22Rv1 (cell line): Measurements from ENCODE around the gene MAD1L1.

Source experiments
- H3K27ac ChIP-seq: fragments of 450-650 bp; 2 replicates; pipeline ENCODE4 v1.5.1; 2017
- ZFX ChIP-seq: fragments of 450-650 bp; IDR thresholded peaks from 2 replicates; pipeline ENCODE4 v1.6.1; 2017; ENCODE audit warnings: antibody characterized with exemption, borderline replicate concordance
- TF ChIP-seq, protein P1 (sequence below): fragments of 450-650 bp; IDR thresholded peaks from 2 replicates; pipeline ENCODE4 v1.5.1; 2017; ENCODE audit warnings: mild to moderate bottlenecking

Gene MAD1L1

DNA sequence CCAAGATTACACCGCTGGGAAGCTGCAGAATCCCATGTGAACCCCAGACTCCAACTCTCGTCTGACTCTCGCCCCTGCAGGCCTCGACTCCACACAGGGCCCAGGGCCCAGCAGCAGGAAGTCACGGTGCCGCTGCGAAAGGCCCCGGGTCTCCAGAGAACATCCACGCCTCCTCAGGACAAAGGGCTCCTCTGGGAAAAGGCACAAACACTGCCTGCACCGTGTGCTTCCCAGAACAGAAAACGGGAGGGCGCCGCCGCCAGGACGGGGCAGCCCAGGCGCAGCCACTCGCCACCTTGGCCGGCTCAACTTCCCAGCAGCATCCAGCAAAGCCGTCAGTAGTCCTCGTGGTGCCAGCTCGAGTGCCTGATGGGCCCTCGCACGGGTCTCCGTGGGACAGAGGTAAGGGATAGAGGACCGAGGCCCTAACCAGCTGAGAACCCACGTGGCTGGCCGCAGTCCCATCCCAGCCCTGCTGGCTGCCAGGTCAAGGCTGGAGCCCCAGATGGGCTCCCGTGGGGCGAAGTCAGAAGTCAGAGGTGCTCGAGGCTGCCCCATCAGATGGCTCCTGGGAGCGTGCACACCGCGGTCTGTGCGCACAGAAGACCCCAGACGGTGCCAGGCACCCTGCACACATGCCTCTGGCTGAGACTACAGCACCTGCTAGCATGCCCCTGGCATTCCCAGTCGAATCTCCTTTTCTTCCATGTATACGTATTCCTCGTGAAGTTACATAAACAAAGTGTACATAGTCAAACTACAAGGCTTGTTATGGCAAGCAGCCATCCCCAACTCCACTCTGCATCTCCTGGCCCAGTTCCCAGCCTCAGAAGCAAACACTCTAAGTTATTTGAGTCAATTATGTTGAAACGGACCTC is 60.2 kb downstream of the MAD1L1 start:
- peak overlapping the region; percentile 46 for H3K27ac ChIP-seq
- TF ChIP-seq, protein P1, sequence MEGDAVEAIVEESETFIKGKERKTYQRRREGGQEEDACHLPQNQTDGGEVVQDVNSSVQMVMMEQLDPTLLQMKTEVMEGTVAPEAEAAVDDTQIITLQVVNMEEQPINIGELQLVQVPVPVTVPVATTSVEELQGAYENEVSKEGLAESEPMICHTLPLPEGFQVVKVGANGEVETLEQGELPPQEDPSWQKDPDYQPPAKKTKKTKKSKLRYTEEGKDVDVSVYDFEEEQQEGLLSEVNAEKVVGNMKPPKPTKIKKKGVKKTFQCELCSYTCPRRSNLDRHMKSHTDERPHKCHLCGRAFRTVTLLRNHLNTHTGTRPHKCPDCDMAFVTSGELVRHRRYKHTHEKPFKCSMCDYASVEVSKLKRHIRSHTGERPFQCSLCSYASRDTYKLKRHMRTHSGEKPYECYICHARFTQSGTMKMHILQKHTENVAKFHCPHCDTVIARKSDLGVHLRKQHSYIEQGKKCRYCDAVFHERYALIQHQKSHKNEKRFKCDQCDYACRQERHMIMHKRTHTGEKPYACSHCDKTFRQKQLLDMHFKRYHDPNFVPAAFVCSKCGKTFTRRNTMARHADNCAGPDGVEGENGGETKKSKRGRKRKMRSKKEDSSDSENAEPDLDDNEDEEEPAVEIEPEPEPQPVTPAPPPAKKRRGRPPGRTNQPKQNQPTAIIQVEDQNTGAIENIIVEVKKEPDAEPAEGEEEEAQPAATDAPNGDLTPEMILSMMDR: no peak
- TF ChIP-seq ZFX: no peak

DNA sequence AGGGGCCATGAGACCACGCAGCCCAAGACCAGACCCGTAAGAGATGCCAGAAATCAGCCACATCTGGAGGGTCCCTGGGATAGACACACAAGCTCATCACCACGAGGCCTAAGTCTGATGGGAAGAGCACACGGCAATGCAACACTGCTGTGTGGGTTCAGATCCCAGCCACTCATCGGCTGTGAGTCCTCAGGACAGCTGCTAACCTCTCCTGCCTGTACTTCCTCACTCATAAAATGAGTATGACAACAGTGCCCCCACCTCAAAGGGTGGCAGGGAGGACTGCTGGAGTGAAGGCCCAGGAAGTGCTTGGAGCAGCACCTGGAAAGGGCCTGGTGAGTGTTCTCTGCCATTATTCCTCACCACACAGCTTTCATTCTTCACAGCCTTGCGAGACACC is 60.9 kb downstream of the MAD1L1 start:
- no peak overlapping the region for H3K27ac ChIP-seq
- TF ChIP-seq, protein P1: no peak
- TF ChIP-seq ZFX: no peak

DNA sequence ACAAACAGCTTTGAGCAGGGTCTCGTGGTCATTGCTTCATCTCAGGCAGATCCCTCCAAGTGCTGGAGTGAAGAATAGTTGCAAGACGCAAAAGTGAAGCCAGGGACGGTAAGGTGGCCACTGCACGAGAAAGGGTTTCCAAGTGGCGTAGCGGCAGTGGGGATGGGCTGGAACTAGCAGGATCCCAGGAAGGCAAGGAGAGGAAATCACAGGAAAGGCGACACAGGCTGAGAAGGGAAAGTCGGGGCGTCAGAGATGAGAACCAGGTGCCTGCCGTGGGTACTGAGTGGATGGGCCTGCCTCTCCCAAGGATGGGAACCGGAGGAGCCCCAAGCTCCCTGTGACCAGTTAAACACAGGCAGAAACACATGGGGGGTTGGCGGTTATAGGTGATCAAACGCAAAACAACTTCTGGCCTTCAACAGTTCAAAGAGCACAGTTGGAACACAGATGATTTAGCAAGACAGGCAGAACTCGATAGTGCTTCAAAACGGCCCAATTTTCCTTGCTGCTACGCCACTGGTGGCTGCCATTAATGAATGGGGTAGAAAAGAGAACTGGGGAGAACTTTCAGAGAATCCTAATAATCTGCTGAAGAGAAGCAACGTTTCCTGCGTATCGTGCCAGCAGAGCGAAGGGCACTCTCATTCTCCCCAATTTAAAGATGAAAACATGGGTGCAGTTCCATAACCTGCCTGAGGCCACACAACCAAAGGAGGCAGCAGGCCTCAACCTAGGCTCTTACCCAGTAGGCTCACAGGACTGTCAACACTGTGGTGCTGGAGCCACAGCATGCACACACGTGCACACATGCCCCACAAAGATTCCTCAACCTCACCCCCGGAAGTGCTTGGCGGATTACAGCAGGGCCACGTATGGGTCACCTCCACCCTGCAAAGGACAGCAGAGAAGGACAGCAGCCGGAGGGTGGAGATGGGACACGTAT is 61.9 kb downstream of the MAD1L1 start:
- no peak for TF ChIP-seq ZFX
- TF ChIP-seq, protein P1: no peak

DNA sequence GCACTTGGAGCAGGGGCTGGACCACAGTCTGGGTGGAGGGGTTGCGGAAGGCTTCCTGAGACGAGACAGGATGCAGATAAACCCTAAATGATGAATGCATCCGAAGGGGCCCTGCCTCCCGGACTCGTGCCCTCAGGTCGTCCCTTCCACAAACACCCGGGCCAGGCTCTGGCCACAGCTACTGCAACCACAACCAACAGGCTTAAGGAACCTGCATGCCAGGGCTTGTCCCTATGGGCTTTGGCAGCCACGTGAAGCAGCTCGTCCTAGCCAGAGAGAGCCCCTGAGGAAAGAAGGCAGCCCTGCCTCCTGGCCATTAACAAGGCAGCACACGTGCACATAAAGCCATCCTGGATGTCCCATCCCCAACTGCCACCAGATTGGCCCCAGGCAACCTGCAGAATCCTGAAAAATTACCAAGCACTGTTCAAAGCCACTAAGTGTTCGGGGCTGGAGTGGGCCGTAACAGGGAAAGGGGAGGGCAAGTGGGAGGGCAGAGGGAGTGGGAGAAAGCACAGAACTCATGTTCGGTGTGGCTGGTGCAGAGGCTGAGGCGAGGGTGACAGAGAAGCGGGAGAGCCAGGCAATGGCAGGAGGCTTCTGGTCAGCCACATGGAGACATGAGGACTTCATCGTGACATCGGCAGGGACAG is 62.7 kb downstream of the MAD1L1 start:
- TF ChIP-seq, protein P1: no peak
- no peak for TF ChIP-seq ZFX
- H3K27ac ChIP-seq: no peak overlapping the region

More for the DNA sequence above, 61.9 kb downstream of the MAD1L1 start:
- no peak overlapping the region for H3K27ac ChIP-seq

DNA sequence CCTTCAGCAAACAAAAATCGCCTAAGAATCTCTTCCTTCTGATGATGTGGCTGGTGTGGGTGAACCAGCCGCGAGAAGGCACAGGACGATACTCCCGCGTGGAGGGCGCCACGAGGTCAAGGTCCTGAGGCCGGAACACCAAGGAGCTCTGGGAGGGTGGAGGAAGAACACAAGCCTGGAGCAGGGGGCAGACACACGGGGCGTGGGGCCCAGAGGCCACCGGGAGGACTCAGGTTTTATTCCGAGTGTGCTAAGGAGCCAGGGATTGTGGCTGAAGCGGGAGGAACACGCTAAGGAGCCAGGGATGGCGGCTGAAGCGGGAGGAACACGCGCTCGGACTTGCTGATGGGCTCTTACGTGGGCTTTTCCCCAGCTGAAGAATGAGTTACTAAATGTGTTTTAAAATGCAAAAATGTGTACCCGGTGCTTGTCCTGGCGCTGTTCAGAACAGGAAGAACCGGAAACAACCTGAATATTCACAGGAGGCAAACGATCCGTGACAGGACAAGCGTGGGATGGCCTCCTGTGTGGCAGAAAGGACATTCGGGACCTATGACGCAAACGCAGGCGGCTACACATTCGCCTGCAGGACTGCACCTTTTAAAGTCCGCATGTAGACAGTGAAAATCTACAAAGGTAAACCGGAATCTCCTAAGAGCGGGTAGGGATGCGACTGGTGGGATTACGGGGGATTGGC is 64.0 kb downstream of the MAD1L1 start:
- TF ChIP-seq ZFX: no peak
- TF ChIP-seq, protein P1: no peak

DNA sequence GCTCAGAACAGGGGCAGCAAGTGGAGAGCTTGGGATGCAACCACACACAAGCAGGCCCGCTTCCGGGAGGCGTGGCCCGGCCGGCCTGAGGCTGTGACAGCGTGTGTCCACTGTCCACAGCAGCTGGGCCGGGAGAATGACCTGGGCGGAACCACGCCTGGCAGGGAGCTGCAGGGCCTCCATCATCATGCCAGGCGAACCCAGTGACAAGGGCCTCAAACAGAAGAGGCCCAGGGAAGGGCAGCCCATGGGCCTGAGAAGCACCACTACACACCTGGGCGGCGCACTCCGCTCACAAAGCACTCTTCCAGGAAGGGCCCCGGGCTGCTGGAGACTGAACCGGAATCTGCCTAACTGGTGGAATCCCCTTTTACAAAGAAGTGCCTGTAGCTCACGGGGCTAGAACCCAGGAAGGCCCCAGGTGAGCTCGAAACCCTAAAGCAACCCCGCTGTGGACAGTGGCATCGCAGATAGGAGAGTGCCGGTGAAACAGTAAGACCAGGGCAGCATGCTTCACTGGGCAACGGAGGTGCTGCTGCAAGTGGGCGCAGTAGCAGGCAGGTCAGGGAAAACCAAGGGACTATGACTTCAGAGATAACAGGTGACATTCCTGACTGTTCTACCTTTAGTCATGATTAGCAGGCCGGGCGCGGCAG is 66.0 kb downstream of the MAD1L1 start:
- H3K27ac ChIP-seq: peak overlapping the region; percentile 4; the same call in 1 of the 2 replicates
- TF ChIP-seq, protein P1: no peak
- TF ChIP-seq ZFX: no peak

More for the DNA sequence above, 64.0 kb downstream of the MAD1L1 start:
- no peak overlapping the region for H3K27ac ChIP-seq
